AML-193 (cell line): Measurements from ENCODE around the gene HOXA11.
A peak's percentile ranks its signal among the peaks of the same experiment; 100 is the strongest.

Experiments used
- DNase-seq, 2 experiments: peaks; one replicate each; lab custom pipeline; 2025; lab: John Stamatoyannopoulos, UW

The HOXA11 gene

GRCh38 chr7:27205325-27206280 is 20.6 kb upstream of the HOXA11 start:
- no peak for DNase-seq

GRCh38 chr7:27204851-27205322 is 19.9 kb upstream of the HOXA11 start:
- no peak for DNase-seq

- DNase-seq = no peak
These were observed 19.0 kb upstream of the HOXA11 start for GRCh38 chr7:27203964-27204594.

GRCh38 chr7:27203365-27203953 is 18.4 kb upstream of the HOXA11 start:
- no peak for DNase-seq

GRCh38 chr7:27202862-27203134 is 17.8 kb upstream of the HOXA11 start:
- no peak for DNase-seq

- no peak for DNase-seq
These were observed 17.2 kb upstream of the HOXA11 start for GRCh38 chr7:27202018-27202861.

GRCh38 chr7:27201580-27202017 is 16.6 kb upstream of the HOXA11 start:
- peak in 1 of 2 experiments; percentile 13 for DNase-seq

- peak; percentile 58 to 67 for DNase-seq
These were observed 15.9 kb upstream of the HOXA11 start for GRCh38 chr7:27200761-27201579.

GRCh38 chr7:27199849-27200760 is 15.1 kb upstream of the HOXA11 start, which contains the start of gene HOXA13:
Gene HOXA13, minus strand, starts transcription at chr7:27200091. Its CDS starts 14 bp downstream, at chr7:27200077.
- DNase-seq = no peak

GRCh38 chr7:27198871-27199801 is 14.1 kb upstream of the HOXA11 start:
- no peak for DNase-seq

- DNase-seq = no peak
These were observed 13.3 kb upstream of the HOXA11 start for GRCh38 chr7:27198138-27198841.

GRCh38 chr7:27197137-27198042 is 12.4 kb upstream of the HOXA11 start:
- no peak for DNase-seq

- peak; percentile 60 to 65 for DNase-seq
These were observed 11.3 kb upstream of the HOXA11 start for GRCh38 chr7:27196287-27196767.

- DNase-seq = peak in 1 of 2 experiments; percentile 3
These were observed 9.8 kb upstream of the HOXA11 start for GRCh38 chr7:27194686-27195379.

GRCh38 chr7:27194002-27194352 is 8.9 kb upstream of the HOXA11 start:
- no peak for DNase-seq

GRCh38 chr7:27193335-27194001 is 8.4 kb upstream of the HOXA11 start:
- no peak for DNase-seq
